PC-3 (cell line): ENCODE data around the gene GPR107. TPM values are rescaled to one million over a fixed set of nuclear protein-coding genes. Genes with fewer than 3 reads are reported as not detected.

Source experiments
- ATAC-seq: fragments of 200-7000 bp; cut with Tn5 transposase; 2 replicates; pipeline ENCODE4 v1.9.1; 2020; ENCODE audit warnings: mild to moderate bottlenecking, moderate library complexity
- BruUV-seq: library from RNA; stranded (reverse); fragments of 400-500 nt; replicated peaks from 2 replicates; lab custom pipeline; 2021; lab: Mats Ljungman, UMichigan
- CTCF ChIA-PET: fragments of 300-600 bp; sonication (Branson Sonifier 250); formaldehyde crosslinking; loops from one replicate; lab custom pipeline; 2022; ENCODE audit warnings: antibody characterized with exemption; lab: Charles Lee
- POLR2A ChIA-PET: fragments of 300-600 bp; sonication (Branson Sonifier 250); formaldehyde crosslinking; loops from one replicate; lab custom pipeline; 2022; ENCODE audit warnings: antibody characterized with exemption; ENCODE audit not compliant: unreplicated experiment; lab: Charles Lee
- DNase-seq: peaks from one replicate; pipeline ENCODE4 v3.0.0-alpha.2; 2015
- H2AFZ ChIP-seq: fragments of 300-600 bp; sonication (generic); 2 replicates; pipeline ENCODE4 v1.6.0; 2016; ENCODE audit warnings: antibody characterized with exemption, low read length
- H3F3A ChIP-seq: fragments of 300-600 bp; sonication (generic); one replicate; pipeline ENCODE4 v1.6.0; 2017; ENCODE audit warnings: antibody characterized with exemption, low read length, control low read depth, mild to moderate bottlenecking; ENCODE audit not compliant: unreplicated experiment
- H3K27ac ChIP-seq: fragments of 300-600 bp; sonication (generic); 2 replicates; pipeline ENCODE4 v1.5.1; 2016; ENCODE audit warnings: mild to moderate bottlenecking, low read length
- H3K27me3 ChIP-seq: fragments of 300-600 bp; sonication (generic); 2 replicates; pipeline ENCODE4 v1.6.1; 2016; ENCODE audit warnings: low read length, mixed read lengths
- H3K36me3 ChIP-seq: fragments of 300-600 bp; sonication (generic); 2 replicates; pipeline ENCODE4 v1.6.1; 2016; ENCODE audit warnings: low read depth, mixed run types, low read length, mixed read lengths
- H3K4me1 ChIP-seq: fragments of 300-600 bp; sonication (generic); 2 replicates; pipeline ENCODE4 v1.5.1; 2016; ENCODE audit warnings: low read length; ENCODE audit not compliant: insufficient read depth
- H3K4me2 ChIP-seq: fragments of 300-600 bp; sonication (generic); 2 replicates; pipeline ENCODE4 v1.6.0; 2016; ENCODE audit warnings: low read length
- H3K4me3 ChIP-seq: fragments of 300-600 bp; sonication (generic); 2 replicates; pipeline ENCODE4 v1.5.1; 2016; ENCODE audit warnings: mild to moderate bottlenecking, low read length, mixed read lengths
- H3K79me2 ChIP-seq: fragments of 300-600 bp; sonication (generic); 2 replicates; pipeline ENCODE4 v1.6.1; 2017; ENCODE audit warnings: low read length, mixed read lengths
- H3K9ac ChIP-seq: fragments of 300-600 bp; sonication (generic); 2 replicates; pipeline ENCODE4 v1.6.0; 2016; ENCODE audit warnings: mild to moderate bottlenecking, low read length
- H3K9me2 ChIP-seq: fragments of 300-600 bp; sonication (generic); replicated peaks from 2 replicates; pipeline ENCODE4 v1.6.1; 2016; ENCODE audit warnings: mixed run types, low read length, mixed read lengths
- H3K9me3 ChIP-seq: fragments of 300-600 bp; sonication (generic); 2 replicates; pipeline ENCODE4 v1.6.1; 2016; ENCODE audit warnings: low read length, mixed read lengths
- H4K20me1 ChIP-seq: fragments of 300-600 bp; sonication (generic); 2 replicates; pipeline ENCODE4 v1.6.1; 2016; ENCODE audit warnings: low read length, mixed read lengths
- CTCF ChIP-seq: fragments of 300-600 bp; sonication (generic); conservative IDR thresholded peaks from 2 replicates; pipeline ENCODE4 v1.5.1; 2017; ENCODE audit warnings: antibody characterized with exemption, low read depth, mild to moderate bottlenecking, low read length
- EZH2 ChIP-seq: fragments of 300-600 bp; sonication (generic); IDR thresholded peaks from one replicate; pipeline ENCODE4 v1.6.1; 2017; ENCODE audit warnings: antibody characterized with exemption, mild to moderate bottlenecking, low read length; ENCODE audit not compliant: unreplicated experiment
- EZH2phosphoT487 ChIP-seq: fragments of 300-600 bp; sonication (generic); IDR thresholded peaks from 2 replicates; pipeline ENCODE4 v1.6.1; 2018; ENCODE audit warnings: mild to moderate bottlenecking, antibody characterized with exemption, low read length, borderline replicate concordance
- intact Hi-C: fragments of 100-400 bp; cut with micrococcal nuclease; formaldehyde crosslinking; loops from 2 replicates; pipeline ENCODE4 v1.9.0; 2023
- total RNA-seq: library from RNA; depleted of rRNA; stranded (reverse); fragments of >200 nt; gene quantifications from 2 replicates; pipeline ENCODE4 v1.2.3, GENCODE V29; 2014

Gene GPR107
- total RNA-seq, 1 experiment from 2014 or later = 11.4 TPM

GRCh38 chr9:130138171-130138653, 84.5 kb downstream of the GPR107 start:
- H2AFZ ChIP-seq = no peak overlapping the region

GRCh38 chr9:130138791-130139190, 85.1 kb downstream of the GPR107 start:
- no peaks in the 10 kb centered on the region for H3K9me2 ChIP-seq
- CTCF ChIA-PET = no interaction called here
- BruUV-seq = no TSS peak
- no peak overlapping the region for H3K4me2 ChIP-seq
- no peak for TF ChIP-seq EZH2phosphoT487
- TF ChIP-seq CTCF = no peak
- no peak for TF ChIP-seq EZH2
- no peaks in the 10 kb centered on the region for H3K27me3 ChIP-seq
- intact Hi-C loops = no loop called here
- H3K9me3 ChIP-seq = no peaks in the 10 kb centered on the region
- H3K4me3 ChIP-seq = no peak overlapping the region
- DNase-seq (no peak), ATAC-seq (no peak)
- no peak overlapping the region for H3K27ac ChIP-seq
- no peaks in the 10 kb centered on the region for H4K20me1 ChIP-seq
- no peak overlapping the region for H2AFZ ChIP-seq
- POLR2A ChIA-PET = no interaction called here
- no peaks in the 10 kb centered on the region for H3F3A ChIP-seq
- H3K9ac ChIP-seq = no peak overlapping the region
- no peaks in the 10 kb centered on the region for H3K79me2 ChIP-seq
- H3K4me1 ChIP-seq = no peaks in the 10 kb centered on the region
- H3K36me3 ChIP-seq = no peaks in the 10 kb centered on the region

More at GRCh38 chr9:130138171-130138653, 84.5 kb downstream of the GPR107 start:
- ATAC-seq = no peak
- Histone ChIP-seq H3K27ac (no peak overlapping the region), H3K27me3 (no peaks in the 10 kb centered on the region), H3F3A (no peaks in the 10 kb centered on the region), H3K79me2 (no peaks in the 10 kb centered on the region), H3K4me1 (no peaks in the 10 kb centered on the region), H4K20me1 (no peaks in the 10 kb centered on the region), H3K4me3 (no peak overlapping the region), H3K9me3 (no peaks in the 10 kb centered on the region), H3K36me3 (no peaks in the 10 kb centered on the region), H3K9me2 (no peaks in the 10 kb centered on the region), H3K9ac (no peak overlapping the region), H3K4me2 (no peak overlapping the region)
- ChIA-PET POLR2A (no interaction called here), CTCF (no interaction called here)
- no TSS peak for BruUV-seq
- intact Hi-C loops = no loop called here
- TF ChIP-seq EZH2 (no peak), CTCF (no peak), EZH2phosphoT487 (no peak)
- no peak for DNase-seq

DNA sequence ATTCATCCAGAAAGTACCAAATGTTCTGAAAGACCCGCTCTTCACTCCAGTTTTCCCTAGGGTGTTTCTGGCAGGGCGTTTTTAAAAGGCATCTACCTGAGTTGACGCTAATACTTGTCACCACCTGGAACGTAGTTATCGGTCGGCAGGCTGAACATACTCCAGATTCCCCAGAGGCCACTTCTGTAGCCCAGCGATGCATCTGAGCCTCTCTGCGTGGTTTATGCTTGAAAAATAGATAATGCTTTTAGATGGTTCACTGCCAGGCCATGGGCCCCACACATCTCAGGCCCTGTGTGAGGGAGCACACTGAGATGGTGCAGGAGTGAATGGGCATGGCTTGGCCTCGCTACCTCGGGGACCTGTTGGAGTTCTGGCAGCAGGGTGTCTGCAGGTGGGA, 85.5 kb downstream of the GPR107 start:
- ChIA-PET CTCF (no interaction called here), POLR2A (no interaction called here)
- no peak overlapping the region for H3K4me2 ChIP-seq
- intact Hi-C loops = no loop called here
- H2AFZ ChIP-seq = no peak overlapping the region
- no peak for TF ChIP-seq EZH2phosphoT487
- no peak for TF ChIP-seq CTCF
- TF ChIP-seq EZH2 = no peak
- ATAC-seq (no peak), DNase-seq (no peak)
- H3K27me3 ChIP-seq = no peaks in the 10 kb centered on the region
- no TSS peak for BruUV-seq
- H3K9me3 ChIP-seq = no peaks in the 10 kb centered on the region
- H3K36me3 ChIP-seq = no peaks in the 10 kb centered on the region
- H3K79me2 ChIP-seq = no peaks in the 10 kb centered on the region
- no peak overlapping the region for H3K27ac ChIP-seq
- H3K4me3 ChIP-seq = no peak overlapping the region
- H3K9ac ChIP-seq = no peak overlapping the region
- H4K20me1 ChIP-seq = no peaks in the 10 kb centered on the region
- H3F3A ChIP-seq = no peaks in the 10 kb centered on the region
- no peaks in the 10 kb centered on the region for H3K9me2 ChIP-seq
- no peaks in the 10 kb centered on the region for H3K4me1 ChIP-seq
